ENCODE data around the gene RGS10. TPM values are rescaled to one million over a fixed set of nuclear protein-coding genes. Genes with fewer than 3 reads are reported as not detected.

The RGS10 gene
- total and polyA plus RNA-seq, 9 of the 15 experiments (the other 6 are each of a cell fraction or from before 2014, with no cell fraction given), result 31.9 to 123 (median 62.1) TPM

- TF ChIP-seq NCOR1 (IDR thresholded peaks at IDR 0.05) (peak; percentile 76), CBFA2T3 (IDR thresholded peaks at IDR 0.05) (peak; percentile 86), ETV1 (tag; conservative IDR thresholded peaks at IDR 0.05; ENCODE audit: low read depth) (peak; percentile 66), XRCC4 (IDR thresholded peaks at IDR 0.05; ENCODE audit: extremely low read depth, insufficient read depth, insufficient read length) (no peak), ZFP36 (IDR thresholded peaks at IDR 0.05; ENCODE audit: low read depth, low read length, partially characterized antibody) (peak; percentile 16), FOXM1 (IDR thresholded peaks at IDR 0.05; ENCODE audit: low read depth) (peak; percentile 42; the same call in 1 of the 2 replicates), FOXM1 (CRISPR knock-in tag; IDR thresholded peaks at IDR 0.05; ENCODE audit: low read depth) (no peak), MEF2A (IDR thresholded peaks at IDR 0.05; ENCODE audit: control insufficient read depth, low read depth, low read length) (peak; percentile 52; the same call in 1 of the 2 replicates), PHB2 (IDR thresholded peaks at IDR 0.05; ENCODE audit: low read depth) (no peak), L3MBTL2 (IDR thresholded peaks at IDR 0.05) (peak; percentile 27; the same call in 1 of the 2 replicates), HDAC3 (IDR thresholded peaks at IDR 0.05; ENCODE audit: borderline replicate concordance, partially characterized antibody) (peak; percentile 62), PRDM10 (IDR thresholded peaks at IDR 0.05; ENCODE audit: partially characterized antibody) (peak; percentile 26), C11orf30 (IDR thresholded peaks at IDR 0.05; ENCODE audit: low read depth) (peak; percentile 29; the same call in 1 of the 2 replicates), POLR2AphosphoS5 (IDR thresholded peaks at IDR 0.05; ENCODE audit: control insufficient read depth, insufficient read depth, low read depth, low read length) (peak; percentile 65; the same call in 1 of the 2 replicates), CBFA2T2 (conservative IDR thresholded peaks at IDR 0.05) (peak; percentile 80), DPF2 (IDR thresholded peaks at IDR 0.05) (peak; percentile 82), TRIM24 (IDR thresholded peaks at IDR 0.05) (0 out of 4 replicates have a peak, but pooled peaks of 1 of the 2 experiments have one; percentile 20), STAT5A (IDR thresholded peaks at IDR 0.05; ENCODE audit: borderline replicate concordance, low read length) (peak; percentile 47; the same call in 1 of the 2 replicates), SMAD4 (CRISPR knock-in tag; conservative IDR thresholded peaks at IDR 0.05) (peak; percentile 42), GATAD2A (IDR thresholded peaks at IDR 0.05) (peak; percentile 39; the same call in 1 of the 2 replicates), BRD9 (IDR thresholded peaks at IDR 0.05; ENCODE audit: low read depth, partially characterized antibody) (peak; percentile 86), SRF (CRISPR knock-in tag; IDR thresholded peaks at IDR 0.05) (peak in 1 of 2 experiments; percentile 61; a peak in 1 of 4 replicates), LCOR (CRISPR knock-in tag; IDR thresholded peaks at IDR 0.05) (no peak), ARID1B (IDR thresholded peaks at IDR 0.05) (peak; percentile 93), KDM2B (CRISPR knock-in tag; IDR thresholded peaks at IDR 0.05) (no peak), GTF3C2 (IDR thresholded peaks at IDR 0.05; ENCODE audit: borderline replicate concordance, extremely low read depth, insufficient read length) (no peak)
Measured at GRCh38 chr10:119520283-119520682, 22.2 kb downstream of the RGS10 start (continued).
